ENCODE results near the gene EME1. TPM values are rescaled to one million over a fixed set of nuclear protein-coding genes. Genes with fewer than 3 reads are reported as not detected.
"Not testable (repeated sequence)": the region's sequence is repeated elsewhere in the genome, so short reads cannot be mapped to it uniquely, and the experiment has no call there.

Gene EME1
- total RNA-seq, 1 donor from 2014 or later = 1.3 TPM

DNA sequence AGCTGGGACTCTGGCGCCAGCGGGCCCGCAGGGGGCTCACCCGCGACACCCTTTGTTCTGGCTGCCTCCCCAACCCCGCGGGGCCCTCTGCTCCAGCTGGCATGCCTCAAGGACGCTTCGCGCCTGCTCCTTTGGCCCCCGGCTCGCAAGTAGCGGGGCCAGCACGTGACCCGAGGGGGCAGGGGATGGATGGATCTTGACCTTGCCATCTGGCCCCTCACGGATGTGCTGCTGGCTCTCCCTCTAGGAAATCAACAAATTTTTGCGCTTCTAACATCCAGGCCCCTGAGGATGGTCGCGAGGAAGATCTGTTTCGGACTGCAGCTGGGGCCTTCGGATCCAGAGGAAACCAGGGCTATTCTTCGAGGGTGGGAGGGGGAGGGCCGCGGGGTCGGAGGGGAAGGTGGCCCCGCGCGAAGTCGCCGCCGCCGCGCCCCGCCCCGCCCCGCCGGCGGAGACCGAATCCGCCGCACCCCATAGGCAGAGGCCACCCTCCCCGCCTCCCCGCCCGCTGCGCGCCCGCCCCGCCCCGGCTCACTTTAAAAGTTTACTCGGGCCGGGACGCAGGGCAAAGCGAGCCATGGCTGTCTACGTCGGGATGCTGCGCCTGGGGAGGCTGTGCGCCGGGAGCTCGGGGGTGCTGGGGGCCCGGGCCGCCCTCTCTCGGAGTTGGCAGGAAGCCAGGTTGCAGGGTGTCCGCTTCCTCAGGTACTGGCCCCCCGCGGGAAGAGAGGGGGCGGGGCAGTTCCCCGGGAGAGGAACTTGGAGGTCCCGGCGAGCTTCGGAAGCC is 52.8 kb downstream of the EME1 start, which contains the start of gene ACSF2:
Gene ACSF2, plus strand, starts transcription at position 537 of the 790 bp plus-strand sequence. Its CDS starts 44 bp downstream, at position 581.
- H3K4me3 ChIP-seq = peak within 1 kb of the TSS; percentile 87
- H3K9me3 ChIP-seq = no peaks in the 10 kb centered on the region
- intact Hi-C loops (cut with DNase I) = no loop called here
- H3K4me1 ChIP-seq = peaks cover 49% of the 10 kb centered on the region
- H3K27ac ChIP-seq = peak within 1 kb of the TSS; percentile 78
- DNase-seq (peak; percentile 90), ATAC-seq (peak; percentile 91)
- H3K36me3 ChIP-seq = no peaks in the 10 kb centered on the region
- TF ChIP-seq CTCF (IDR thresholded peaks at IDR 0.05) = no peak
- no peaks in the 10 kb centered on the region for H3K27me3 ChIP-seq

GRCh38 chr17:50426472-50426782 is 53.4 kb downstream of the EME1 start:
- no peaks in the 10 kb centered on the region for H3K9me3 ChIP-seq
- H3K27me3 ChIP-seq = no peaks in the 10 kb centered on the region
- ATAC-seq (no peak), DNase-seq (no peak)
- H3K4me1 ChIP-seq = peaks cover 49% of the 10 kb centered on the region
- peak overlapping the region; percentile 78 for H3K27ac ChIP-seq
- no peaks in the 10 kb centered on the region for H3K36me3 ChIP-seq
- no peak for TF ChIP-seq CTCF (IDR thresholded peaks at IDR 0.05)
- intact Hi-C loops (cut with DNase I) = no loop called here
- H3K4me3 ChIP-seq = peak overlapping the region; percentile 87

DNA sequence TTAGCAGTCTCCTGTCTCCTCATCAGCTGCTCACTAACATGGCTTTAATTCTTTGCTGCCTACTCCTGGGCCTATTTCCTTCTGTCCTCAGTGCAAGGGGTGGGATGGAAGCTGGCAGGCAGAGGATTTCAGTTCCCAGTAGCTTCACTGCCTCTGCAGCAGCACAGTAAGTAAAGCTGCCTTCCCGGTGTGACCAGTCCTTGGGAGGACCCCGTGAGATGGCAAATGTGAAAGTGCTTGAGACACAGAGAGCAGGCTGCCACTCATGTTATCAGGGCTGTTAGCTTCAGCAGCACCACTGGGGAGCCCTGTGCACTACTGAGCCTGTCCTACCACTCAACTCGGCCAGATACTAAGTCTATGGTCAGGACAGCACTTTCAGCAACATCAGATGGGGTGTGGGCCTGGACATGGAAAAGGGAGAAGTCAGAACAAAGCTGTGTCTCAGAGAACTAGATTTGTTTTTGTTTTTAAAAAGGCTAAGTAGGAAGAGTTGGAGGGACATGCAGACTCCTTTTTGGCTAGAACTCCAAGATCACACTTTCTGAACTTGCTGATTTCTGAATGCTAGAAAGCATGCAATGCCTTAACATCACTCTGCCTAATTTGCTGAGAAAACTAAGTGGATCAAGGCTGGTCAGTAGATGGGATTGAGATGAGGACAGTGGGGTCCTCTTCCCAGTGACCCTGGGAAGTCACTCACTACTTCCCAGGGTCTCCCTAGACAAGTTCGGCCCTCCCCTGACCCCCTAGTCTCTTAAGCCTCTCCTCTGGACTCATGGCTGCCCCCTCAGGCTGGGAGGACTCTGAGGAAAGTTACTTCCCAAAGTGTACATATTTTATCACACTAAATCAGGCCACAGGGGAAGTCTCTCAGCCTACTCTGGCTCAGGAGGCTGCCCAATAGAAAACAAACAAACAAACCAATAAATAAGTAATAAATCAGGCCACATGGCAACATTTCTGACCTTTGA is 54.1 kb downstream of the EME1 start:
- intact Hi-C loops (cut with DNase I) = no loop called here
- no peak for DNase-seq
- H3K4me1 ChIP-seq = peaks cover 44% of the 10 kb centered on the region

GRCh38 chr17:50428126-50428525 is 55.1 kb downstream of the EME1 start:
- peaks cover 41% of the 10 kb centered on the region for H3K4me1 ChIP-seq
- DNase-seq; H3K9me3 ChIP-seq; H3K27me3 ChIP-seq; H3K4me3 ChIP-seq; intact Hi-C loops (cut with DNase I); H3K36me3 ChIP-seq; ATAC-seq: not testable (repeated sequence)
- H3K27ac ChIP-seq = peak overlapping the region; percentile 78

More for the DNA sequence above, 54.1 kb downstream of the EME1 start:
- peak; percentile 65 for ATAC-seq
- H3K27ac ChIP-seq = peak overlapping the region; percentile 78
- peak; percentile 23 for TF ChIP-seq CTCF (IDR thresholded peaks at IDR 0.05)
- H3K36me3 ChIP-seq = no peaks in the 10 kb centered on the region
- peak overlapping the region; percentile 87 for H3K4me3 ChIP-seq
- no peaks in the 10 kb centered on the region for H3K9me3 ChIP-seq
- H3K27me3 ChIP-seq = no peaks in the 10 kb centered on the region

DNA sequence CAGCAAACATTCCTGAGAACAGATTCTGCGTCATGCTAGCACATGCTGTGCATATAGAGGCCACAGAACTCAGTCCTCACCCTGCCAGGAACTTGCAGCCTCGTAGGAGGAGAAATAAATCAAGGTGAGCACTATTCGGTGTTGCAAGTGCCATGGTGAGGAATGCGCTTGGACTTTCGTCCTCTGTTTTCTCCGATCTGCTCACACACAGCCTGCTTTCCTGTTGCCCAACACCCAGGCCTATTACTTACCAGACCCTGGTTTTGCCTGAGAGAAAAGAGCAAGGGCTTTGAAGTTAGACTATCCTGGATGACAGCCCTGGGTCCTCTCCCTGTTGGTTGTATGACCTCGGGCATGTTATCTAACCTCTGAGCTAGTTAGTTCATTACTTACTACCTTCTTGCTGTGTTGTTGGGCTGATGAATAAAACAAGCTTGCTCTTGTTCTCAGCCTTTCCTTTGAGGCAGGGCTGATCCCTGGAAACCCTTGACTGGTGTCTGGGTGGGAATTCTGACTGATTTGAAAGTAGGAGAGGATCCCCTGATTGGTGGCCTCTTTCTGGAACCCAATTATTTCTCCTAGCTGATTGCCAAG is 55.9 kb downstream of the EME1 start:
- no peak overlapping the region for H3K27ac ChIP-seq
- no peaks in the 10 kb centered on the region for H3K36me3 ChIP-seq
- DNase-seq = no peak
- no peak overlapping the region for H3K4me3 ChIP-seq
- no peak for TF ChIP-seq CTCF (IDR thresholded peaks at IDR 0.05)
- ATAC-seq = peak; percentile 32
- intact Hi-C loops (cut with DNase I) = no loop called here
- no peaks in the 10 kb centered on the region for H3K9me3 ChIP-seq
- H3K27me3 ChIP-seq = no peaks in the 10 kb centered on the region
- H3K4me1 ChIP-seq = peaks cover 37% of the 10 kb centered on the region
